Stimulated activated memory B cell treated with anti-CD40 and anti-IgM and Interleukin-4, amounts not matched to agents 10 μg/mL and 1 μg/mL and 100 μg/mL, for 72 hours (primary cell): ENCODE data around the gene TMEM123.

ENCODE experiments used
- ATAC-seq: fragments of 150-1000 bp; cut with Tn5 transposase; 2 replicates; pipeline ENCODE4 v1.10.0; 2021
- H3K27ac Mint-ChIP-seq: one replicate; pipeline ENCODE4 v1.8.0; 2022; ENCODE audit warnings: mild to moderate bottlenecking, mixed read lengths
- H3K27me3 Mint-ChIP-seq: one replicate; pipeline ENCODE4 v1.8.0; 2022; ENCODE audit warnings: mixed read lengths
- H3K36me3 Mint-ChIP-seq: one replicate; pipeline ENCODE4 v1.8.0; 2022; ENCODE audit warnings: mixed read lengths
- H3K4me1 Mint-ChIP-seq: one replicate; pipeline ENCODE4 v1.8.0; 2022; ENCODE audit warnings: mixed read lengths
- H3K4me3 Mint-ChIP-seq: one replicate; pipeline ENCODE4 v1.8.0; 2022; ENCODE audit warnings: mild to moderate bottlenecking, moderate library complexity, mixed read lengths
- H3K9me3 Mint-ChIP-seq: one replicate; pipeline ENCODE4 v1.8.0; 2022; ENCODE audit warnings: mixed read lengths

Gene TMEM123, protein sequence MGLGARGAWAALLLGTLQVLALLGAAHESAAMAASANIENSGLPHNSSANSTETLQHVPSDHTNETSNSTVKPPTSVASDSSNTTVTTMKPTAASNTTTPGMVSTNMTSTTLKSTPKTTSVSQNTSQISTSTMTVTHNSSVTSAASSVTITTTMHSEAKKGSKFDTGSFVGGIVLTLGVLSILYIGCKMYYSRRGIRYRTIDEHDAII

DNA sequence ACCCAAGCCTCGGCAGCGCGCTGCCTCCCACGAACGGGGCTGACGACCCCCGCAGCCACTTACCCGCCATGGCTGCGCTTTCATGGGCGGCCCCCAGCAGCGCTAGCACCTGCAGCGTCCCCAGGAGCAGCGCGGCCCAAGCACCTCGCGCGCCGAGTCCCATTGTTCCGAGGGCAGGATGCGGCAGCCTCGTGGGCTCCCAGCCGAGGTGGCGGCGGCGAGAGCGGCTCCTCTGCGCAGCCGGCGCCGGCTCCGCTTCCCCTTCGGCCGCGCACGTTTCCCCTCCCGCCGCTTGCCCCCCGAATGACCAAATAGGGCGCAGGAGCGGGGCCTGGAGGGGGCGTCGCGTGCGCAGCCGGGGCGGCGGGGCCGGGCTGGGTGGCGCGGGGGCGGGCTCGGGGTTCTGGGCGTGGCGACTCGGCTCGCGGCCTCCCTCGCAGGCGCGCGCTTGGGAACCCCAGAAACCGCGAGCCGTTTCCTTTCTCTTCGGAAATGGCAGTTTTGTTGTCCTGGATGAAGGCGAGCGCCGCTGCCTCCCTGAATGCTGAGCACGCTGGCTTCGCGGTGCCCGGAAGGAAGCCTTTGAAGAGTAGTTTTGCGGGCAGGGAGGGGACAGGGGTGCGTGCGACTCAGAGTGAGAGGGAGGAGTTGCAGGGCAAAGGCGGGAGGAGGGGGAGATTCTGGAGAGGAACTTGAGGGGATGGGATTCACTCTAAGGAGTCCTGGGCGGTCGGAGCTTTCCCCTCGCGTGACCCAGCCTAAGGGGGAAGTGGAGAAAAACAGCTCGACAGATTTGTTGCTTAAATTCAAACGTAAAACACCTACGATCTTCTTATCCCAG lies at the start of gene TMEM123:
Gene TMEM123, minus strand, starts transcription at position 305 of the 841 bp plus-strand sequence. Its CDS starts 142 bp downstream, at position 163.
- no peaks in the 10 kb centered on the region for H3K27me3 Mint-ChIP-seq
- no peaks in the 10 kb centered on the region for H3K9me3 Mint-ChIP-seq
- peaks cover 59% of the 10 kb centered on the region for H3K4me1 Mint-ChIP-seq
- peak; percentile 90 for ATAC-seq
- peak within 1 kb of the TSS; percentile 93 for H3K27ac Mint-ChIP-seq
- H3K4me3 Mint-ChIP-seq = peak within 1 kb of the TSS; percentile 90
- peaks cover 19% of the 10 kb centered on the region for H3K36me3 Mint-ChIP-seq

DNA sequence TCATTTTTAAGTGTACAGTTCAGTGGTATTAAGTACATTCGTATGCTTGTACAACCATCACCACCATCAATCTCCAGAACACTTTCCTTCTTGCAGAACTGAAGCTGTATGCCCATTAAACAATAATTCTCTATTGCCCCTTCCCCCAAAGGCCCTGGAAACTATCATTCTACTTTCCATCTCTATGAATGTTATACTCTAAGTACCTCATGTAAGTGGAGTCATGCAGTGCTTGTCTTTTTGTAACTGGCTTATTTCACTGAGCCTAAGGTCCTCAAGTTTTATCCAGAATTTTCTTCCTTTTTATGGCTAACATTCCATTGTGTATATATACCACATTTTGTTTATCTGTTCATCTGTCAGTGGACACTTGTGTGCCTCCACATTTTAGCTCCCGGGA lies 48.3 kb upstream of the TMEM123 start:
- no peaks in the 10 kb centered on the region for H3K27me3 Mint-ChIP-seq
- H3K36me3 Mint-ChIP-seq = no peaks in the 10 kb centered on the region
- no peak for ATAC-seq
- H3K4me3 Mint-ChIP-seq = no peak overlapping the region
- no peak overlapping the region for H3K27ac Mint-ChIP-seq
- H3K9me3 Mint-ChIP-seq = no peaks in the 10 kb centered on the region
- H3K4me1 Mint-ChIP-seq = peaks cover 8% of the 10 kb centered on the region

DNA sequence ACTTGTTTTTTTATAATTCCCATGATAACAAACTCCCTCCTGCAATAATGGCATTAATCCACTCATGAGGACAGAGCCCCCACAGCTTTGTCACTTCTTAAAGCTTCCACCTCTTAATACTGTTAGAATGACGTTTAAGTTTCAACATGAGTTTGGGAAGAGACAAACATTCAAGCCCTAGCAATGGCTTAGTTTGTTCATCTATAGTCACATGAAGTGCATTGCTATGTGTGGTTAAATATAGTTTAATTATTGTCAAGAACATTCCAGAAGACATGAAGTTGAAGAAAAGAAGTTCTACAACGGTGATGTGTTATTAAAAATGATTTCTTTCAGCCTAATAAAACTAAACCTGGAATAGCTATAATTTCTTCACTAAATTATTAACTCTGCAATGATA lies 47.4 kb upstream of the TMEM123 start:
- peaks cover 17% of the 10 kb centered on the region for H3K4me1 Mint-ChIP-seq
- no peak overlapping the region for H3K4me3 Mint-ChIP-seq
- ATAC-seq = no peak
- no peaks in the 10 kb centered on the region for H3K9me3 Mint-ChIP-seq
- no peaks in the 10 kb centered on the region for H3K36me3 Mint-ChIP-seq
- no peak overlapping the region for H3K27ac Mint-ChIP-seq
- H3K27me3 Mint-ChIP-seq = no peaks in the 10 kb centered on the region

DNA sequence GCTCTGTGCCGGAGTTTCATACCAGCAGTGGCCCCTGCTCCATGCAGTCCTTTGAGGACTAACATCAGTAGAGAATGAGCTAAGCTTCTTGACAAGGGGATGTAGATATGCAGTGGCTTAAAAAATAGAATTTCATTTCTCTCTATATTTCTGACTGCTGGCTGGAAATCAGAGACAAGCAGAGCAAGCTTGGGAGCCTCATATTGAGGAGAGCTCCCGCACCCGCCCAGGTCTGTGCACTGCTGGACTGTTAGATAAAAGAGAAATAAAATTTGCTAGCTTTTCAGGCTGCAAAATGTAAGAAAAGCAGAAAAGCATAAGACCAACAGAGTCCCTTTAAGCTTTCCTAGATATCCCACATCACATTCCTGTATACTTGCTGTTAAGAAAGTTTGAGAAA lies 46.6 kb upstream of the TMEM123 start:
- no peaks in the 10 kb centered on the region for H3K27me3 Mint-ChIP-seq
- H3K27ac Mint-ChIP-seq = no peak overlapping the region
- H3K9me3 Mint-ChIP-seq = no peaks in the 10 kb centered on the region
- no peak for ATAC-seq
- H3K4me1 Mint-ChIP-seq = peaks cover 18% of the 10 kb centered on the region
- H3K36me3 Mint-ChIP-seq = no peaks in the 10 kb centered on the region
- no peak overlapping the region for H3K4me3 Mint-ChIP-seq

DNA sequence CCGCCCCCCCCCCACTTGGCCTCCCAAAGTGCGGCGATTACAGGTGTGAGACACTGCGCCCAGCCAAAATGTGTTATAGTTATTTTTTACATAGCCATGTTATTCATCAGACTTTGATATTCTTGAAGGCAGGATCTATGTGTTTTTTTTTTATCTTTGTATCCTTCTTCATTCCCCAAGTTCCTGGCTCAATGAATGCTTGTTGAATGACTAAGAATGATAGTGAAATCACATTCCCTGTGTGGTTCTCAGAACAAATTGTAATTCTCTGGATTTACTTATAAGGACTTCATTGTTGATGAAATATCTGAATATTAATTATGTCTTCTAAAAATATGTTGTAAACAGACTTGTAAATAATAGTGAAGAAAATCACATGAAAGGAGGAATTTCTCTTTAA lies 44.5 kb upstream of the TMEM123 start:
- ATAC-seq = no peak
- Mint-ChIP-seq H3K4me3 (no peak overlapping the region), H3K9me3 (no peaks in the 10 kb centered on the region), H3K4me1 (peaks cover 25% of the 10 kb centered on the region), H3K27me3 (peaks cover 10% of the 10 kb centered on the region), H3K27ac (no peak overlapping the region), H3K36me3 (no peaks in the 10 kb centered on the region)

DNA sequence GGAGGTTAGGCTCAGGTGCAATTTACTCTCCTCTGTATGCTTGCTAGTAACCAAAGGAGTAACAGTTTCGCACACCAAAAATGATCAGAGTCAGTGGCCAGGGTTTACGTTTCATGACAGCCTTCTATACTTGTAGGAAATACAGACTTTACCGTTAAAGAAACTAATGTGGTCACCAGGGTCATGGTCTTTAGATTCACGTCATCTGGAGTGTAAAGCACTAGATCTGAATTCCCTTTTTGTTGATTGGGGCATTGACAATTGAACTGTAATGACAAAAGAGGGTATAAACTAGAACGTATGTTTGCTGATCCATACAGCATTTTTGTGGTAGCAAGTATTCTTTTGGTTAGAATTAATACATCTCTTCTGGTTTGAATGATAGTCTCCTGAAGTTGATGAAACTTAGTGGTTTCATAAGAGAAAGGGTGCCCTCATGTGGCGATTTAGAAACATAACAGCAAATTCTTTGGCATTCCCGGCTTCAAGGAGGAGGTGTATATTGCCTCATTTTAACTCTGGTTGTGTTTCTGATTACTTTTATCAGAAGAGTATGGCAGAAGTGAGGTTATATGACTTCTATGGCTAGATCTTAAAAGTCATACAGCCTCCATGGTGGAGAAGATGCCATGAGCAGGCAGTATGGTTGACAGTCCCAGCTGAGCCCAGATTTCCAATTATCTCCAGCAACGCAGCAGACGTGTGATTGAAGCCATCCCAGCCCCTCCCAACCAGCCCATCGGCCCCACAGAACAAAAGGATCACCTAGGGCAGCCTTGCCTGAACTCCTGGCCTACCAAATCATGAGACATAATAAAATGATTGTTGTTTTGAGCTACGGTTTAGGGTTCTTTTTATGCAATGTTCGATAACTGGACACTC lies 42.8 kb upstream of the TMEM123 start:
- Mint-ChIP-seq H3K4me1 (peaks cover 20% of the 10 kb centered on the region), H3K27me3 (peaks cover 20% of the 10 kb centered on the region), H3K4me3 (no peak overlapping the region), H3K9me3 (no peaks in the 10 kb centered on the region), H3K36me3 (no peaks in the 10 kb centered on the region), H3K27ac (peak overlapping the region; percentile 67)
- ATAC-seq = peak; percentile 88

DNA sequence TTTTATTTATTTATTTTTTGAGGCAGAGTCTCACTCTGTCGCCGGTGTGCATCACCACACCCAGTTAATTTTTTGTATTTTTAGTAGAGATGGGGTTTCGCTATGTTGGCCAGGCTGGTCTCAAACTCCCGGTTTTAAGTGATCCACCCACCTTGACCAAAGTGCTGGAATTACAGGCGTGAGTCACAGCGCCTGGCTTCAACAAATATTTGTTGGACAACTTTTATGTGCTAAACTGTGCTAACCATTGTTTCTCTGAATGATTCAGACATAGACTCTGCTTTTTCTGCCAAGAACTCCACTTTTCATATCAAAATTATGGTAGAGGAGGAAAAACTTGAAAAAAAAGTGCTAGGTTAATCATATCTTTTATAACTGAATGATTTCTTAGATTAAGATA lies 41.7 kb upstream of the TMEM123 start:
- no peak overlapping the region for H3K27ac Mint-ChIP-seq
- H3K27me3 Mint-ChIP-seq = peaks cover 20% of the 10 kb centered on the region
- no peak overlapping the region for H3K4me3 Mint-ChIP-seq
- no peak for ATAC-seq
- H3K36me3 Mint-ChIP-seq = no peaks in the 10 kb centered on the region
- H3K9me3 Mint-ChIP-seq = no peaks in the 10 kb centered on the region
- H3K4me1 Mint-ChIP-seq = peaks cover 25% of the 10 kb centered on the region

DNA sequence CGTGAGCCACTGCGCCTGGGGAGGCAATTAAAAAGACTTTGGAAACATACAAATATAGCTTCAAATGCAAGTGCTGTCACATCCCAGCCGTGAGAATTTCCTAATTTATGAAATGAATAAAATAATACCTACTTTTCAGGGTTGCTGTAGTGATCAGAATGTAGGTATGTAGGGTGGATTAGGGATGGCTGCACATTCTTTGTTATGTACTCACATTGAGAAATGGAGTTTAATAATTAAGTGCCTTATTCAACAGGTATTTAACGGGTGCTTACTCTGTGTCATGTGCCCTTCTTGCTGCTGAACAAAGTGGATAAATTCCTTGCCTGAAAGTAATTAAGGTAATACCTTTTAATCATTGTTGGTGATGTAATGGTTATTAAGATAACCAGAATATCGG lies 41.0 kb upstream of the TMEM123 start:
- Mint-ChIP-seq H3K27ac (no peak overlapping the region), H3K4me3 (no peak overlapping the region), H3K36me3 (no peaks in the 10 kb centered on the region), H3K4me1 (peaks cover 29% of the 10 kb centered on the region), H3K27me3 (peaks cover 20% of the 10 kb centered on the region), H3K9me3 (no peaks in the 10 kb centered on the region)
- ATAC-seq = no peak

DNA sequence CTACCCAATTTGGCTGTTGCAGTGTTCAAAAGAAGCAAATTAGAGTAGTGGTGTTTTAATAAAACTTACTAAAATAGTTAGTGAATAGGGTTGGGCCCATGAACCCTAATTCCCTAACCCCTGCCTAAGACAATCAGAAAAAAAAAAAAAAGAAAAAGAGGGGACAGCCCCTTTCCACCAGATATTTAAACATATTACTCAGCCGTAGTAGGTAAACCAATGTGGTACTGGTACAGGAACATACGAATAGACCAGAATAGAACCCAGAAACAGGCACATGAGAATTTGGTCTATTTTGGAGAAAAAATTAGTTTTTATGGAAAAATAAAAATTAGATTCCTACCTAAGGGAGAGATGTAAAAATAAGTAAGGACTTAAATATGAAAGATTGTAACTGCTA lies 39.4 kb upstream of the TMEM123 start:
- peaks cover 20% of the 10 kb centered on the region for H3K27me3 Mint-ChIP-seq
- no peak for ATAC-seq
- H3K4me1 Mint-ChIP-seq = peaks cover 39% of the 10 kb centered on the region
- H3K27ac Mint-ChIP-seq = no peak overlapping the region
- H3K36me3 Mint-ChIP-seq = no peaks in the 10 kb centered on the region
- no peak overlapping the region for H3K4me3 Mint-ChIP-seq
- no peaks in the 10 kb centered on the region for H3K9me3 Mint-ChIP-seq

DNA sequence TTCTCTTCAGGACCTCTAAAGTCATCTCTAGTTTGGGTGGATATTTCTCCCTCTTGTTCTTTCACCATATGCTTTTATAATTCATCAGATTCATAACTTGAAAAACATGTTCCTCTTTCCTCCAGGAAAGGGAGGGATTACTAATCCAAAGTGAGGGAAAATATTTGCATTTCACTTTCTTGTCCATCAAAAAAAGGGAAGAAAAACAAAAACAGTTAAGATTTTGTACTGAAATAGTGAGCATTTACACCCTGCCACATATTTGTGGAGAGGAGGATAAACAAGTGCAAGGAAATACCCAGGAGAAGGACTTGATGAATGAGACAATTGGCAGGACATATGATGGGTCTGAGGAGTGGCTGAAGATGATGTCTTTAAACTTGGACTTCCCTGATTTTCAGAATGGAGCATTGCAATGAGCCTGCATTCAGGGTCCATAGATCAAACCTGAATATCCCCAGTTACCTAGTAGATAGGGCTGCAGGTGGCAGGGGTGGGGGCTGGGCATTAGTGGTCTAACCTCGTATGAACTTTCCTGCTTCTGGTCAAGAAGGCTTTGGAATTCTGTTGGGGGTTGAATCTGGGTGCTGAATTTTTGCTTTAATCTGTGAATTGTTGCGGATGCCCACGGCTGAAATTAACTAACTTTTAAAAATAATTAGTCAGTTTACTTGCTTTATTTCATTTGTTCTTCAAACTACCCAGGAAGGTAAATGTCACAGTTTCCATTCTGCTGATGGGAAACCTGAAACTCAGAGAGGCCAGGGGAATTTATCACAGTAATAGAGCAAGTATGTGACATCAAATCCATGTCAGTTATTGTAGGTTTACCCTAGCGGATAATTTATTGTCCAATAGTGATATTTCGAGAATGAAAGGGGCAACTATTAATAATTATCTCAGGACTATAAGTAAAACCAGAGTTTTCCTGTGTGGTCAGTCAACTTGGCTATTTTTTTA lies 36.9 kb upstream of the TMEM123 start:
- Mint-ChIP-seq H3K27ac (no peak overlapping the region), H3K4me1 (peaks cover 25% of the 10 kb centered on the region), H3K36me3 (no peaks in the 10 kb centered on the region), H3K9me3 (no peaks in the 10 kb centered on the region), H3K4me3 (no peak overlapping the region), H3K27me3 (peaks cover 20% of the 10 kb centered on the region)
- ATAC-seq = peak; percentile 59

DNA sequence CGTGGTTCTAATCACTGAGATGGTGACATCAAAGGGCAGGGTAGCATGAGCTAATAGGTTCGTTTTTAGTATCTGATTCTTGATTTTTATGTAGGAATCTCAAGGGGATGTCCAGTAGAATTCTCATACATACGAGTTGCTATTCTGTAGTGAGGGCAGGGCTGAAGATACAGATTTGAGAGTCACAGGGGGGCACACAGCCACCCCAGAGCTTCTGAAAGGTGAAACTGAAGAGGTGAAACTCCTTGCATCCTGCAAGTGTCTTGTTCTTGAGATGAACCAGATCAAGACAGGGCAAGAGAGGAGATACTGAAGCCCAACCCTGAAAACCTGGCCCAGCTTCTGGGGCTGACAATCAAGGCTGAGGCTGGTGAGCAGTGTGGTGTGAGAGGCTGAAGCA lies 35.6 kb upstream of the TMEM123 start:
- Mint-ChIP-seq H3K27me3 (peaks cover 28% of the 10 kb centered on the region), H3K4me1 (peaks cover 25% of the 10 kb centered on the region), H3K36me3 (no peaks in the 10 kb centered on the region), H3K27ac (no peak overlapping the region), H3K9me3 (no peaks in the 10 kb centered on the region), H3K4me3 (no peak overlapping the region)
- ATAC-seq = no peak

DNA sequence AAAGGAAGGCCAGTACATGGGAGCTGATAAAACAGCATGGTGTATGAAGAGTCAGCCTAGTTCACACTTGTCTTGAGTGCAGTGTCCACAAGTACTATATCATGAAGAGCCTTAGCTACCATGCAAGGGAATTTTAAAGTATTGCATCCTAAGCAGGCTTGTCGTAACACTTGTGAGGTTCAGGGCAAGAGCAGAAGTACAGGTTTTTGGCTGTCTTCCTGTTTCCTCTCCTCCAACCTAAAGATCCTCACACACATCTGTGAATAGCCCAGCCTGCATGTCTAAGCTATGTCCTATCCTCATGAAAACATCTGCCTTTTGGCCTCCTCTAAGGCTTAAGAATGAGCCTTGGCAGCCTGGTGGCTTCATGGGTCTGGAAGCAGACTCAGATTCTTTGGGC lies 34.6 kb upstream of the TMEM123 start:
- H3K27me3 Mint-ChIP-seq = peaks cover 25% of the 10 kb centered on the region

DNA sequence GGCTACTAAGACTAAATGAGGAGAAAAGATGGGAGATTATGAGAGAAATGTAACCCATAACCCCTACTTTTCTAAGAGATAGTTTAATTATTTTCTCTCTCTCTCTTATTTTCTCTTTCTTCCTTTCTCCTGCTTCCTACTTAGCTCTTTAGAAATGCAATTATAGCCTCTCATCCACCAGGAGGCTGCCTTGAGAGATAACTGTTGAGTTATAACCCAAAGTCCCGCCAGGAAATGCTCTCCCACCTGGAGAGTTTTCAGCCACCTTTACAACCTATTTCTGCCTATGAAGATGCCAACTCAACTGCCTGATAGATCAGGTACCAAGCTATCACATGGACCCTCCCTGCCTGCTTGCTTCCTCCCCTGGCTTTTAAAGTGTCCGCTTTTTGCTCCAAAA lies 34.0 kb upstream of the TMEM123 start:
- Mint-ChIP-seq H3K27ac (no peak overlapping the region), H3K27me3 (peaks cover 19% of the 10 kb centered on the region), H3K36me3 (no peaks in the 10 kb centered on the region), H3K9me3 (no peaks in the 10 kb centered on the region), H3K4me3 (no peak overlapping the region), H3K4me1 (peaks cover 18% of the 10 kb centered on the region)
- no peak for ATAC-seq

More for the DNA sequence above, 34.6 kb upstream of the TMEM123 start:
- no peak for ATAC-seq
- no peaks in the 10 kb centered on the region for H3K36me3 Mint-ChIP-seq
- H3K27ac Mint-ChIP-seq = no peak overlapping the region
- H3K4me1 Mint-ChIP-seq = peaks cover 20% of the 10 kb centered on the region
- no peak overlapping the region for H3K4me3 Mint-ChIP-seq
- no peaks in the 10 kb centered on the region for H3K9me3 Mint-ChIP-seq

DNA sequence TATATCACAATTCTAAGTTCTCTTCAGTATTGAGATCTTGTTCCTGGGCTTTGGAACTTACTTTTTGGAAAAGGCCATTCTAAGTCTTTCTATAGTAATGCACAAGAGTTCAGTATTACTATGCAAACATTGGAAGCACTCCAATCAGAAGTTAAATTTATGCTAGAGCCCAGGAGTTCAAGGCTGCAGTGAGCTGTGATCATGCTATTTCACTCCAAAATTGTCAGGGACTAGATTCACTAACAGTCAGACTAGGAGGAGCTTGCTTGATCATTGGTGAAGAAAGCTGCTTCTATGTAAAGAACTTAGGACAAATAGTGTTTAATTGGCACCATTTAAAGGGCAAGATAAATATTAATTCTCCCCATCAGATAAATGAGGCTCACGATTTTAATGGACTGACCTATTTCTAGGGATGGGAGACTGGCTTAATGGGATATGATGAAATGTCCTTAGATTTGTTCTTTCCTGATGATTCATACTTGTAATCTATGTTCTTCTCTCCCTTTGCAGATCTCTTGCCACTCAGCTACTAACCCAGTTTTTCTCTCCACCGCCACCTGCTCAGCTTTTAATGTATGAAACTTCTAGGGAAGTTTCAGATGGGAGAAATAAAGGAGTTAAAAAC lies 32.6 kb upstream of the TMEM123 start:
- no peak overlapping the region for H3K27ac Mint-ChIP-seq
- no peak overlapping the region for H3K4me3 Mint-ChIP-seq
- H3K4me1 Mint-ChIP-seq = peaks cover 18% of the 10 kb centered on the region
- H3K9me3 Mint-ChIP-seq = no peaks in the 10 kb centered on the region
- H3K36me3 Mint-ChIP-seq = no peaks in the 10 kb centered on the region
- ATAC-seq = no peak
- H3K27me3 Mint-ChIP-seq = peaks cover 13% of the 10 kb centered on the region
